ENCODE results near the gene PEMT.
A peak's percentile ranks its signal among the peaks of the same experiment; 100 is the strongest.

Gene PEMT

GRCh38 chr17:17502741-17503565 lies 88.6 kb downstream of the PEMT start:
- Histone ChIP-seq H3K36me3 (replicated peaks) (no peaks in the 10 kb centered on the region), H3K4me1 (no peaks in the 10 kb centered on the region), H3K27me3 (ENCODE audit: low read depth) (no peaks in the 10 kb centered on the region), H3K9me3 (no peaks in the 10 kb centered on the region), H3K4me3 (no peak overlapping the region)
- in situ Hi-C loops (cut with MboI; ENCODE audit: low sequenced_read_pairs), result no loop called here
- DNase-seq (ENCODE audit: low spot score in 2 of 2), result no peak

DNA sequence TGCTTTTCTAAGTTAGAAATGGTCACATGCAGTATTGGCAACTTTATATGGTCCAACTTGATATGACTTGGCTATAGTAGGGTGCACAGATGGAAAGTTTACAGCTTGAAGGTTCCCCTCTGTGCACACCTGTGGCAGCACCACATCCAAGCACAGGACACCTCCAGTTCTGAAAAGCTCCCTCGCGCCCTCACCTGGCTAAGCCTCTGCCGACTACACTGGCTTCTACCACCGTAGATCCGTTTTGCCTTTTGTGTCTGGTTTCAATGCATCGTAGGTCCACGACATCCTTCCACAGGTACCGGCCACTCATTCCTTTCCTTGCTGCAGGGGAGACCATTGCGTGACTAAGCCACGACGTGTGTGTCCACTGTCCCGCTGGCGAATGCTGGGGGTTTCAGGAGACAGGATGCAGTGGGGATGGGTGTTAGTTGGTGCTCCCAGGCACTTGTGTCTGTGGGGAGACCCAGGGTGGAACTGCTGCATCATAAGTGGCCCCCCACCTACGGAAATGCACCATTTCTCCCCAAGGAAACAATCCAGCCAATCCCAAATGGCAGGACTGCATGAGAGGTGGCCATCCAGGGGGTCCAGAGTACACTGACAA lies 90.4 kb downstream of the PEMT start:
- H3K9me3 ChIP-seq, result no peaks in the 10 kb centered on the region
- in situ Hi-C loops (cut with MboI; ENCODE audit: low sequenced_read_pairs), result no loop called here
- H3K36me3 ChIP-seq (replicated peaks), result no peaks in the 10 kb centered on the region
- peaks cover 6% of the 10 kb centered on the region; the same call in 1 of the 2 replicates for H3K4me1 ChIP-seq
- no peak for DNase-seq (ENCODE audit: low spot score in 2 of 2)
- H3K27me3 ChIP-seq (ENCODE audit: low read depth), result no peaks in the 10 kb centered on the region
- H3K4me3 ChIP-seq, result no peak overlapping the region

GRCh38 chr17:17499402-17500145 lies 91.9 kb downstream of the PEMT start:
- H3K36me3 ChIP-seq (replicated peaks), result no peaks in the 10 kb centered on the region
- no peak for DNase-seq (ENCODE audit: low spot score in 2 of 2)
- H3K9me3 ChIP-seq, result no peaks in the 10 kb centered on the region
- in situ Hi-C loops (cut with MboI; ENCODE audit: low sequenced_read_pairs), result loop anchor here (5.0 kb wide), 3 partner anchors 73 to 143 kb away; no protein-coding TSS in a partner anchor
- H3K4me3 ChIP-seq, result no peak overlapping the region
- H3K4me1 ChIP-seq, result peaks cover 6% of the 10 kb centered on the region; the same call in 1 of the 2 replicates
- no peaks in the 10 kb centered on the region for H3K27me3 ChIP-seq (ENCODE audit: low read depth)

DNA sequence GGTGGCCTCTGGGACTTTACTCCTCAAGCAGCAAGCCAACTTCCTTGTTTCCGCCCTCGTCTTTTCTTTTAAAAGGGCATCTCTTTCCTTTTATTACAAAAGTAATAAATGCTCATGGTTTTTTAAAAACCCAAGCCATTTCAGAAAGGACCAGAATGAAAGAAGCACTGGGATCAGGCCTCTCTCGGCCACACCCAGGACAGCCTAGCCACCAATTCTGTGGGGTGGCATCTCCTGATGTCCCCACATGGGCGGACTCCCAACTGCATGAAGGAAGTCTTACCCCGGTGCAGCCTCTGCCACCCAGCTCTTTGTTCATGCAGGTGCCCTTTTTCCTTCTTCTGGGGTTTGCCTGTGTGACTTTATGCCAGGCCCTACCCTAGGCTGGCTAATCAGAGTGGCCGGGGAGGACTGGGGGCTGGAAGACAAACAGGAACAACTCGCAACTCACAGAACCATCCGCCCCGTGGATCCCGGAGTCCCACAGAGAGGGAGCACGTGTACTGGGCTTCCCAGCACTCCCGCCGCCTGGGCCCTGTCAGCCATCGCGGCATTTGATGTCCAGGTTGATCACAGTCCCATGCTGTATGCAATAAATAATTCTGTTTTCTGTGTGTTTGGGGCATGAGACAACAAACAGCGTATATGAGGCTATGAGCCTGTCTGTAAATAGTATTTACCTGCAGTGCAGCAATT lies 92.8 kb downstream of the PEMT start:
- Histone ChIP-seq H3K9me3 (no peaks in the 10 kb centered on the region), H3K27me3 (ENCODE audit: low read depth) (no peaks in the 10 kb centered on the region), H3K4me1 (peaks cover 6% of the 10 kb centered on the region; the same call in 1 of the 2 replicates), H3K36me3 (replicated peaks) (no peaks in the 10 kb centered on the region), H3K4me3 (no peak overlapping the region)
- in situ Hi-C loops (cut with MboI; ENCODE audit: low sequenced_read_pairs), result loop anchor here (5.0 kb wide), 3 partner anchors 74 to 144 kb away; no protein-coding TSS in a partner anchor
- no peak for DNase-seq (ENCODE audit: low spot score in 2 of 2)

- no peak for DNase-seq (ENCODE audit: low spot score in 2 of 2)
- peaks cover 7% of the 10 kb centered on the region; the same call in 1 of the 2 replicates for H3K4me1 ChIP-seq
- in situ Hi-C loops (cut with MboI; ENCODE audit: low sequenced_read_pairs), result loop anchor here (5.0 kb wide), 3 partner anchors 74 to 144 kb away; no protein-coding TSS in a partner anchor
Observed at GRCh38 chr17:17497845-17498520, 93.5 kb downstream of the PEMT start.

GRCh38 chr17:17497065-17497844 lies 94.3 kb downstream of the PEMT start:
- peaks cover 11% of the 10 kb centered on the region for H3K4me1 ChIP-seq
- H3K27me3 ChIP-seq (ENCODE audit: low read depth), result no peaks in the 10 kb centered on the region
- H3K36me3 ChIP-seq (replicated peaks), result peaks cover 8% of the 10 kb centered on the region; the same call in 1 of the 2 replicates
- in situ Hi-C loops (cut with MboI; ENCODE audit: low sequenced_read_pairs), result loop anchor here (5.0 kb wide), 3 partner anchors 75 to 145 kb away; no protein-coding TSS in a partner anchor
- H3K9me3 ChIP-seq, result no peaks in the 10 kb centered on the region
- H3K4me3 ChIP-seq, result peak overlapping the region; percentile 54
- no peak for DNase-seq (ENCODE audit: low spot score in 2 of 2)

More at GRCh38 chr17:17497845-17498520, 93.5 kb downstream of the PEMT start:
- H3K4me3 ChIP-seq, result no peak overlapping the region
- peaks cover under 1% of the 10 kb centered on the region; the same call in 1 of the 2 replicates for H3K36me3 ChIP-seq (replicated peaks)
- H3K27me3 ChIP-seq (ENCODE audit: low read depth), result no peaks in the 10 kb centered on the region
- no peaks in the 10 kb centered on the region for H3K9me3 ChIP-seq

DNA sequence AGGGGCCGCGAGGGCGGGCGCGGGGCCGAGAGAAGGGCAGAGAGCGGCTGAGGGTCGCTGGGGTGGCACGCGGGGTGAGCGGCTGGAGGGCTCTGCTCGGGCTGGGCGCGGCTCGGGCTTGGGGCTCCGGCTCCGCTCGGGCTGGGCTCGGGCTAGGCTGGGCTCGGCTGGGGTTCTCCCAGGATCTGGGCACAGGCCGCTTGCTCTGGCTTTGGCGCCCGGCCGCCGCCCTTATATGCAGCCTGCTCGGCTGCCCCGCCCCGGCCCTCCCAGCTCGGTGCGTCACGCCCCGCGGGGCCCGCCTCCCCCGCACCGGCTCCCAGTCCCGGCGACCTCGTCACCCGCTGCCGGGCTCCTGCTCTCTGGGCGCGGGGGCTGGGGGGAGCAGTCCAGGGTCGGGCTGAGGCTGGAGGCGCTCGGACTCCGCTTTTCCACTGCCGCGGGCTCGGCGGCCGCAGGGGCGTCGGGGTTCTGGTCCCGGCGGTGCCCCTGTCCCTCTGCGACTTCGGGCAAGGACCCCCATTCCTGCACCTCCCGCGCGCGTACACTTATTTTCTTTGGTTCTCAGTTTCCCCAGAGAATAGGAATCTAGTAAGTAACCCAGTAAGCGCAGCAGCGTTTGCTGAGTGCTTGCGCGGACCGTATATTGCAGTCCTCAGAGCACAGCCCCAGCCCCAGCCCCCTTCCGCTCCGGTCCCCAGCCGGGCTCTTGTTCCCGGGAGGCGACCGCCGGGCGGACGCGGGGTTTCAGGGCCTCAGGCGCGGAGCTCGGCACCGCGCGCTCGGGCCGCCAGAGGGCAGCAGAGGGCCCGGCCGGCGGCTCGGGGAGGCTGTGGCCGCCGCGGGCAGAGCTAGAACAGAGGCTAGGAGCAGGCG lies 95.1 kb downstream of the PEMT start, which contains the start of gene RASD1:
Gene RASD1, minus strand, starts transcription at position 207 of the 876 bp plus-strand sequence. CDS start 214 bp downstream, outside the sequence.
- in situ Hi-C loops (cut with MboI; ENCODE audit: low sequenced_read_pairs), result loop anchor here (5.0 kb wide), 3 partner anchors 76 to 146 kb away; no protein-coding TSS in a partner anchor
- H3K4me1 ChIP-seq, result peaks cover 11% of the 10 kb centered on the region
- no peaks in the 10 kb centered on the region for H3K27me3 ChIP-seq (ENCODE audit: low read depth)
- peak within 1 kb of the TSS; percentile 54 for H3K4me3 ChIP-seq
- DNase-seq (ENCODE audit: low spot score in 2 of 2), result peak; percentile 81 to 87
- H3K9me3 ChIP-seq, result no peaks in the 10 kb centered on the region
- H3K36me3 ChIP-seq (replicated peaks), result peaks cover 16% of the 10 kb centered on the region

DNA sequence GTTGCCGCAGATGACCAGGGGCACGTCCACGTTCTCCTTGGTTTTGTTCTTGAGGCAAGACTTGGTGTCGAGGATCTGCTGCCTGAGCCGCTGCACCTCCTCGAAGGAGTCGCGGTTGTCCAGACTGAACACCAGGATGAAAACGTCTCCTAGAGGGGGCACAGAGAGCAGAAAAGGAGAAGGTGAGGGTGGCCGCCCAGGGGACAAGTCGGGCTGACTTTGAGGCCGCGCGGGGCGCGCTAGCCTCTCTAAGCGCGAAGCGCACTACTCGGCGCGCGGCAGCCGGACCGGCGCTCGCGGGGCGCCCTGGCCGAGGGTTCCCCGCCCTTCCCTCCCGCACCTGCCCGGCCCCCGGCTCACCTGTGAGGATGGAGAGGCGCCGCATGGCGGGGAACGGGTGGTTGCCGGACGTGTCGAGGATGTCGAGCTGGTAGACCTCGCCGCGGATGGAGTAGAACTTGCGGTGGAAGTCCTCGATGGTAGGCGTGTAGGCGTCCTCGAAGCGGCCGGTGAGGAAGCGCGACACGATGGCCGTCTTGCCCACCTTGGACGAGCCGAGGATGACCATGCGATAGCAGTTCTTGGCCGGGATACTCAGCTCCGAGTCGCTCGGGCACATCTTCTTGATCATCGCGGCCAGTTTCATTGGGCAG lies 95.8 kb downstream of the PEMT start:
- Histone ChIP-seq H3K4me1 (peaks cover 11% of the 10 kb centered on the region), H3K27me3 (ENCODE audit: low read depth) (no peaks in the 10 kb centered on the region), H3K4me3 (peak overlapping the region; percentile 54; the same call in 1 of the 2 replicates), H3K9me3 (no peaks in the 10 kb centered on the region), H3K36me3 (replicated peaks) (peaks cover 23% of the 10 kb centered on the region)
- DNase-seq (ENCODE audit: low spot score in 2 of 2), result no peak
- in situ Hi-C loops (cut with MboI; ENCODE audit: low sequenced_read_pairs), result loop anchor here (5.0 kb wide), 3 partner anchors 77 to 147 kb away; no protein-coding TSS in a partner anchor

DNA sequence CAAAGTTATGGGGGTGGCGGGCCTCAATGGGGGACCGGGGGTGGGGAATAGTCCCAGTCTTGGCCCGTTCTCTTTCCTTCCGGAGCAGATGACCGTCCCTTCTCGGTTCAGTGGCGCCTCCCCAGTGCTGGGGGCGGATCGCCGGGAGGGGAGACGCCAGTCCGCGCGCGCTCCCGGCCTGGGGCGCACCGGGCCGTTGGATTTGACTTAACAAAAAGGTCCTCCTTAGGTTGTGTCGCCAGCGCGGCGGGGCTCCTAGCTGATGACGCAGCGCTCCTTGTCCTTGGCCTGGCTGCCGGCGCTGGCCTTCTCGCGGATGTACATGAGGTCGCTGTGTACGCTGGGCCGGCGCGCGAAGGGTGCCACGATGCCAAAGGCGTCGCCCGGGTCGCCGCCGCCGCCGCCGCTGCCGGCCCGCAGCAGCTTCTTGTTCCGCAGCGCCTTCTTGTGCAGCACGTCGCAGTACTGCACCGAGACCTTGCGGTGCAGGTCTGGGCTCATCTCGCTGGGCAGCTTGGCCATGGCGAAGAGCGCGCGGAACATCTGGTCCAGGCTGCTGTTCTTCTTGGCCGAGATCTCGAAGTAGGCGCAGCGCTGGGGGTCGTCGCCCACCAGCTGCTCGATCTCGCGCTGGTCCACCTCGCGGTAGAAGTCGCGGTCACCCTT lies 96.5 kb downstream of the PEMT start:
- Histone ChIP-seq H3K9me3 (no peaks in the 10 kb centered on the region), H3K27me3 (ENCODE audit: low read depth) (no peaks in the 10 kb centered on the region), H3K4me1 (peaks cover 11% of the 10 kb centered on the region), H3K4me3 (no peak overlapping the region), H3K36me3 (replicated peaks) (peaks cover 23% of the 10 kb centered on the region)
- no peak for DNase-seq (ENCODE audit: low spot score in 2 of 2)
- in situ Hi-C loops (cut with MboI; ENCODE audit: low sequenced_read_pairs), result loop anchor here (5.0 kb wide), 3 partner anchors 77 to 147 kb away; no protein-coding TSS in a partner anchor

DNA sequence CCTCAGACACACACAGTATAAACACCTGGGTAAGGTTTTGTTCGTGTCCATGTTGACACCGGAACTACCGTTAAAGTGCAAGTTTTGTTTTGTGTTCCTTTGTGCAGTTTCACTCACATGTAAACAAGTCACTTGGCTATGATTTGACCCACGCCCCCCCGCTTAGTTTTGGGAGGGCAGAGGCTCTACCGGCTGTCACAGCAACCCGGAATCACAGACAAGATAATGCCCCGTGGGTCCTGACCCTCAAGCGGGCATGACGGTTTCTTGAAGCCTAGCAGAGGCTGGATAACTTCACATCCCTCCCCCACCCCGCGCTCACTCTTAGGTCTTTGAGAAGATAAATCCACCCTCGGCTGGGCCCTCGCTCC lies 97.0 kb downstream of the PEMT start:
- Histone ChIP-seq H3K4me1 (peaks cover 11% of the 10 kb centered on the region), H3K4me3 (no peak overlapping the region), H3K27me3 (ENCODE audit: low read depth) (no peaks in the 10 kb centered on the region), H3K9me3 (no peaks in the 10 kb centered on the region), H3K36me3 (replicated peaks) (peaks cover 23% of the 10 kb centered on the region)
- DNase-seq (ENCODE audit: low spot score in 2 of 2), result no peak
- in situ Hi-C loops (cut with MboI; ENCODE audit: low sequenced_read_pairs), result no loop called here

All from HAP-1 (cell line).